A549 (cell line): Measurements from ENCODE around the gene MGAT3. TPM values are rescaled to one million over a fixed set of nuclear protein-coding genes. Genes with fewer than 3 reads are reported as not detected.

Source experiments
- ATAC-seq, 2 experiments: fragments of 200-7000 bp in 1 of 2; fragments of >200 bp in 1 of 2; cut with Nextera tagmentation in 1 of 2; cut with Tn5 transposase in 1 of 2; 3 replicates each; pipeline versions ENCODE4 v1.8.0 to v1.9.1; 2018 to 2020; ENCODE audit warnings: mild to moderate bottlenecking in 1 of 2, moderate library complexity in 1 of 2
- CTCF ChIA-PET: fragments of 300-600 bp; sonication (Branson Sonifier 250); formaldehyde crosslinking; extraction: SDS; loops from one replicate; lab custom pipeline; 2021; ENCODE audit warnings: antibody characterized with exemption, inconsistent platforms; lab: Yijun Ruan, JAX
- POLR2A ChIA-PET: fragments of 350-600 bp; formaldehyde crosslinking; extraction: SDS; loops from one replicate; lab custom pipeline; 2021; ENCODE audit warnings: antibody characterized with exemption, inconsistent platforms; lab: Yijun Ruan, JAX
- DNase-seq, 2 experiments: peaks; one replicate each; pipeline versions ENCODE4 v3.0.0 to v3.0.0-alpha.2; 2011 to 2016; ENCODE audit warnings: low read depth in 1 of 2, low spot score in 1 of 2
- FAIRE-seq: peaks from 2 replicates; lab custom pipeline; 2011; peaks lifted over from hg19 to GRCh38; lab: Jason Lieb, UNC
- H3K27ac ChIP-seq, 2 experiments: fragments of >200 bp; sonication (Bioruptor Twin); formaldehyde crosslinking; 3 replicates each; pipeline ENCODE4 v1.5.1; 2016 to 2017
- H3K4me1 ChIP-seq: fragments of >200 bp; sonication (Bioruptor Twin); formaldehyde crosslinking; 3 replicates; pipeline ENCODE4 v1.6.1; 2016
- H3K4me2 ChIP-seq: fragments of >200 bp; sonication (Bioruptor Twin); formaldehyde crosslinking; 3 replicates; pipeline ENCODE4 v1.6.1; 2016
- H3K4me3 ChIP-seq: fragments of >200 bp; sonication (Bioruptor Twin); formaldehyde crosslinking; 3 replicates; pipeline ENCODE4 v1.5.1; 2016
- H3K9me3 ChIP-seq: fragments of >200 bp; sonication (Bioruptor Twin); formaldehyde crosslinking; 3 replicates; pipeline ENCODE4 v1.6.1; 2016
- CEBPB ChIP-seq, 2 experiments: fragments of >200 bp in 1 of 2; sonication (Bioruptor Twin) in 1 of 2; formaldehyde crosslinking in 1 of 2; IDR thresholded peaks; 2 replicates each; pipeline ENCODE4 v1.6.1; 2012 to 2016
- CHD4 ChIP-seq: fragments of 200-600 bp; sonication (generic); IDR thresholded peaks from 2 replicates; pipeline ENCODE4 v1.6.1; 2016; ENCODE audit warnings: antibody characterized with exemption, mild to moderate bottlenecking, borderline replicate concordance
- EHF ChIP-seq: fragments of 250-450 bp; sonication (Bioruptor Pico); IDR thresholded peaks from 2 replicates; pipeline ENCODE4 v1.5.0; 2020; ENCODE audit warnings: mild to moderate bottlenecking
- FOSB ChIP-seq: fragments of 250-450 bp; sonication (Bioruptor Pico); IDR thresholded peaks from 2 replicates; pipeline ENCODE4 v1.5.0; 2020; ENCODE audit warnings: mild to moderate bottlenecking, moderate library complexity
- HEYL ChIP-seq: fragments of 250-450 bp; sonication (Bioruptor Pico); IDR thresholded peaks from 2 replicates; pipeline ENCODE4 v1.8.0; 2021; ENCODE audit warnings: mild to moderate bottlenecking, moderate library complexity
- HOXB5 ChIP-seq: fragments of 250-450 bp; sonication (Bioruptor Pico); IDR thresholded peaks from 2 replicates; pipeline ENCODE4 v1.5.0; 2020; ENCODE audit warnings: mild to moderate bottlenecking, moderate library complexity
- MYC ChIP-seq: IDR thresholded peaks from 2 replicates; pipeline ENCODE4 v1.6.1; 2012; ENCODE audit warnings: mild to moderate bottlenecking, inconsistent platforms, low read length, improper control_type of control experiment, borderline replicate concordance
- NPAS2 ChIP-seq: fragments of 250-450 bp; sonication (Bioruptor Pico); IDR thresholded peaks from 2 replicates; pipeline ENCODE4 v1.8.0; 2022; ENCODE audit warnings: mild to moderate bottlenecking, moderate library complexity, borderline replicate concordance
- RAD21 ChIP-seq, 2 experiments: fragments of >200 bp in 1 of 2; sonication (Bioruptor Twin) in 1 of 2; formaldehyde crosslinking in 1 of 2; IDR thresholded peaks in 1 of 2; conservative IDR thresholded peaks in 1 of 2; 2 replicates in 1 of 2; 3 replicates in 1 of 2; pipeline ENCODE4 v1.6.1; 2012 to 2018; ENCODE audit warnings: inconsistent platforms in 1 of 2
- RFX5 ChIP-seq: fragments of 450-650 bp; IDR thresholded peaks from 2 replicates; pipeline ENCODE4 v1.7.1; 2014; ENCODE audit warnings: antibody characterized with exemption, mild to moderate bottlenecking, moderate library complexity
- SMC3 ChIP-seq: fragments of >200 bp; sonication (Bioruptor Twin); formaldehyde crosslinking; IDR thresholded peaks from 3 replicates; pipeline ENCODE4 v1.6.1; 2018; ENCODE audit warnings: inconsistent platforms
- TP53 ChIP-seq: fragments of 250-450 bp; sonication (Bioruptor Pico); IDR thresholded peaks from 2 replicates; pipeline ENCODE4 v1.5.0; 2021; ENCODE audit warnings: mild to moderate bottlenecking, moderate library complexity
- ZSCAN20 ChIP-seq: fragments of 250-450 bp; sonication (Bioruptor Pico); IDR thresholded peaks from 2 replicates; pipeline ENCODE4 v1.8.0; 2022; ENCODE audit warnings: mild to moderate bottlenecking, moderate library complexity
- WGBS: methylation state at CpG from one replicate; pipeline ENCODE4 v1.1.6; 2017; ENCODE audit errors: missing lambda C conversion rate; 5-methylcytosine and 5-hydroxymethylcytosine counted together
- polyA plus RNA-seq, 4 experiments: library from polyadenylated mRNA; depleted of rRNA in 3 of 4; stranded (reverse); fragments of >200 nt; fragmentation: RNase III in 1 of 4; extraction: RNeasy Plus Mini Kit Qiagen cat#74134 plus additional on column Dnase treatment in 1 of 4; gene quantifications; 2 replicates in 3 of 4; 3 replicates in 1 of 4; pipeline ENCODE4 v1.2.3, GENCODE V29; 2011 to 2017
- TF ChIP-seq, protein P1 (sequence below): fragments of 250-450 bp; sonication (Bioruptor Pico); IDR thresholded peaks from 2 replicates; pipeline ENCODE4 v1.5.0; 2021; ENCODE audit warnings: mild to moderate bottlenecking, moderate library complexity, borderline replicate concordance
- TF ChIP-seq, protein P2 (sequence below): fragments of 450-650 bp; IDR thresholded peaks from 2 replicates; pipeline ENCODE4 v1.6.1; 2014; ENCODE audit warnings: antibody characterized with exemption
- TF ChIP-seq, protein P3 (sequence below): IDR thresholded peaks from 2 replicates; pipeline ENCODE4 v1.6.1; 2012; ENCODE audit warnings: low read depth, borderline replicate concordance
- TF ChIP-seq, protein P4 (sequence below): fragments of 200-600 bp; sonication (generic); IDR thresholded peaks from 2 replicates; pipeline ENCODE4 v1.6.1; 2016; ENCODE audit warnings: antibody characterized with exemption, mild to moderate bottlenecking, moderate library complexity
- TF ChIP-seq, protein P5 (sequence below): fragments of >200 bp; sonication (Bioruptor Twin); formaldehyde crosslinking; IDR thresholded peaks from 2 replicates; pipeline ENCODE4 v1.6.1; 2016
- TF ChIP-seq, protein P6 (sequence below): fragments of >200 bp; sonication (Bioruptor Twin); formaldehyde crosslinking; IDR thresholded peaks from 3 replicates; pipeline ENCODE4 v1.6.1; 2016
- TF ChIP-seq, protein P7 (sequence below): fragments of >200 bp; sonication (Bioruptor Twin); formaldehyde crosslinking; IDR thresholded peaks from 3 replicates; pipeline ENCODE4 v1.5.1; 2016
- TF ChIP-seq, protein P8 (sequence below): fragments of 150-350 bp; IDR thresholded peaks from 2 replicates; pipeline ENCODE4 v1.6.1; 2014; ENCODE audit warnings: low read depth, mild to moderate bottlenecking, low read length
- TF ChIP-seq, protein P9 (sequence below): IDR thresholded peaks from 2 replicates; pipeline ENCODE4 v1.6.1; 2012

MGAT3 gene
- polyA plus RNA-seq, 2 of the 4 experiments (the other 2 are of a cell fraction): 0.62 to 0.84 TPM

DNA sequence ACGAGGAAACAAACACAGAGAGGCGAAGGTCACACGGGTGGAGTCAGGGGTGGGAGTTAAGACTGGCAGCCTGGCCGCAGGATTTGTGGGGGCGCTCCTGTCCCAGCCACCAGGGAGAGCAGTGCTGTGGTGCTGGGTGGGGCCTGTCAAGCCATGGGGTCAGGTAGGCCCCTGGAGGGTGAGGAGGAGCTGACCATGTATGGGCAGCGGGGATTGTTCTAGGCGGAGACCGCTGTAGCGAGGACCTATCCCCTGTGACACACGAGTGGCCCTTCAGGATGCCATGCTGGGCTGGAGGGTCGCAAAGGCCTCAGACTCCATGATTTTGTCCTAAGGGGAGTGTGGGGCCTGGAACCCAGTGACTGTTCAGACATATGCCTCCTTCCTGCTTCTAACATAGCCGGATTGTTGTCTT, 77.3 kb downstream of the MGAT3 start (continued):
- TF ChIP-seq, protein P1, sequence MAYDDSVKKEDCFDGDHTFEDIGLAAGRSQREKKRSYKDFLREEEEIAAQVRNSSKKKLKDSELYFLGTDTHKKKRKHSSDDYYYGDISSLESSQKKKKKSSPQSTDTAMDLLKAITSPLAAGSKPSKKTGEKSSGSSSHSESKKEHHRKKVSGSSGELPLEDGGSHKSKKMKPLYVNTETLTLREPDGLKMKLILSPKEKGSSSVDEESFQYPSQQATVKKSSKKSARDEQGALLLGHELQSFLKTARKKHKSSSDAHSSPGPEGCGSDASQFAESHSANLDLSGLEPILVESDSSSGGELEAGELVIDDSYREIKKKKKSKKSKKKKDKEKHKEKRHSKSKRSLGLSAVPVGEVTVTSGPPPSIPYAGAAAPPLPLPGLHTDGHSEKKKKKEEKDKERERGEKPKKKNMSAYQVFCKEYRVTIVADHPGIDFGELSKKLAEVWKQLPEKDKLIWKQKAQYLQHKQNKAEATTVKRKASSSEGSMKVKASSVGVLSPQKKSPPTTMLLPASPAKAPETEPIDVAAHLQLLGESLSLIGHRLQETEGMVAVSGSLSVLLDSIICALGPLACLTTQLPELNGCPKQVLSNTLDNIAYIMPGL: no peak
- no peak for TF ChIP-seq RFX5

DNA sequence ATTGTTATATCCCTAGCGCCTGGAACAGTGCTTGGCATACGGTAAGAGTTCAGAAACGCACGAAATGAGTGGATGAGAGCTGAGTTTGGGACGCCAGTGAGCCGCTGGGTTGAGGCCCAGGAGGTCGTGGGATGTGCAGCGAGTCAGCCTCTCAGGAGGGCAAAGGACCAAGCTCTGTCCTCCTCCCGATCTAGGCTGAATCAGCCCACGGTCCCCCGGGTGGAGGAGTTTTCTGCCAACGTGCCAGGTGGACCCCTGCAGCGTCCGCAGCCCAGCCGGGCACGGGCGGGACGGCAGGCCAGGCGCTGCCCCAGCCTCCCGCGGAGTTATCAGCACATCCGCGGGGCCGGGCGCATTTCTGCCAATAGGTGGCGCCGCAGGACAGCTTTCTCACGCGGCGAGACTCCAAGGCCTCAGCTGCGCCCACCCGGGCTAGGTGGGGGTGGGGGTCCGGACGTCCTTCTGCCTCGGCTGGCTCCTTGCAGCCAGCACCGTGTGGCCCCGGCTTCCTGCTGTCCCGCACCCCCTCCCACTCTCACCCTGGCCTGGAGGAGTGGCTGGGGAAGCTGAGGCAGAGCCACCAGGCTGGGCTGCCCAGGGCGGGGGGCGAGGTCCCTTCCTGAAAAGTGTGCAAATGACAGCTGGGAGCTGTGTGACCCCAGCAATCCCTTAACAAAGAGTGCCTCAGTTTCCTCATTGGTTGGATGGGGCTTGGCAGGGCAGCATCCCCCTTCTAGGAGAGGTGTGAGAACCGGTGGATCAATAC, 78.0 kb downstream of the MGAT3 start:
- peak overlapping the region; percentile 80 for H3K4me2 ChIP-seq
- DNase-seq: peak; percentile 52 to 62

More for the DNA sequence above, 78.0 kb downstream of the MGAT3 start:
- no peak for TF ChIP-seq MYC
- no peak for TF ChIP-seq CEBPB (IDR thresholded peaks at IDR 0.05)
- peak; percentile 85 to 94 for TF ChIP-seq RAD21 (conservative IDR thresholded peaks at IDR 0.05 in 1 of 2, IDR thresholded peaks at IDR 0.05 in 1 of 2)
- no peak for TF ChIP-seq NPAS2 (CRISPR knock-in tag)
- no peak for TF ChIP-seq EHF (CRISPR knock-in tag)
- TF ChIP-seq, protein P2, sequence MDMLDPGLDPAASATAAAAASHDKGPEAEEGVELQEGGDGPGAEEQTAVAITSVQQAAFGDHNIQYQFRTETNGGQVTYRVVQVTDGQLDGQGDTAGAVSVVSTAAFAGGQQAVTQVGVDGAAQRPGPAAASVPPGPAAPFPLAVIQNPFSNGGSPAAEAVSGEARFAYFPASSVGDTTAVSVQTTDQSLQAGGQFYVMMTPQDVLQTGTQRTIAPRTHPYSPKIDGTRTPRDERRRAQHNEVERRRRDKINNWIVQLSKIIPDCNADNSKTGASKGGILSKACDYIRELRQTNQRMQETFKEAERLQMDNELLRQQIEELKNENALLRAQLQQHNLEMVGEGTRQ: no peak
- TF ChIP-seq, protein P3, sequence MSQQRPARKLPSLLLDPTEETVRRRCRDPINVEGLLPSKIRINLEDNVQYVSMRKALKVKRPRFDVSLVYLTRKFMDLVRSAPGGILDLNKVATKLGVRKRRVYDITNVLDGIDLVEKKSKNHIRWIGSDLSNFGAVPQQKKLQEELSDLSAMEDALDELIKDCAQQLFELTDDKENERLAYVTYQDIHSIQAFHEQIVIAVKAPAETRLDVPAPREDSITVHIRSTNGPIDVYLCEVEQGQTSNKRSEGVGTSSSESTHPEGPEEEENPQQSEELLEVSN: no peak
- TF ChIP-seq, protein P4, sequence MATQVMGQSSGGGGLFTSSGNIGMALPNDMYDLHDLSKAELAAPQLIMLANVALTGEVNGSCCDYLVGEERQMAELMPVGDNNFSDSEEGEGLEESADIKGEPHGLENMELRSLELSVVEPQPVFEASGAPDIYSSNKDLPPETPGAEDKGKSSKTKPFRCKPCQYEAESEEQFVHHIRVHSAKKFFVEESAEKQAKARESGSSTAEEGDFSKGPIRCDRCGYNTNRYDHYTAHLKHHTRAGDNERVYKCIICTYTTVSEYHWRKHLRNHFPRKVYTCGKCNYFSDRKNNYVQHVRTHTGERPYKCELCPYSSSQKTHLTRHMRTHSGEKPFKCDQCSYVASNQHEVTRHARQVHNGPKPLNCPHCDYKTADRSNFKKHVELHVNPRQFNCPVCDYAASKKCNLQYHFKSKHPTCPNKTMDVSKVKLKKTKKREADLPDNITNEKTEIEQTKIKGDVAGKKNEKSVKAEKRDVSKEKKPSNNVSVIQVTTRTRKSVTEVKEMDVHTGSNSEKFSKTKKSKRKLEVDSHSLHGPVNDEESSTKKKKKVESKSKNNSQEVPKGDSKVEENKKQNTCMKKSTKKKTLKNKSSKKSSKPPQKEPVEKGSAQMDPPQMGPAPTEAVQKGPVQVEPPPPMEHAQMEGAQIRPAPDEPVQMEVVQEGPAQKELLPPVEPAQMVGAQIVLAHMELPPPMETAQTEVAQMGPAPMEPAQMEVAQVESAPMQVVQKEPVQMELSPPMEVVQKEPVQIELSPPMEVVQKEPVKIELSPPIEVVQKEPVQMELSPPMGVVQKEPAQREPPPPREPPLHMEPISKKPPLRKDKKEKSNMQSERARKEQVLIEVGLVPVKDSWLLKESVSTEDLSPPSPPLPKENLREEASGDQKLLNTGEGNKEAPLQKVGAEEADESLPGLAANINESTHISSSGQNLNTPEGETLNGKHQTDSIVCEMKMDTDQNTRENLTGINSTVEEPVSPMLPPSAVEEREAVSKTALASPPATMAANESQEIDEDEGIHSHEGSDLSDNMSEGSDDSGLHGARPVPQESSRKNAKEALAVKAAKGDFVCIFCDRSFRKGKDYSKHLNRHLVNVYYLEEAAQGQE: no peak
- TF ChIP-seq SMC3: peak; percentile 77
- no peak for TF ChIP-seq ZSCAN20
- TF ChIP-seq HOXB5 (CRISPR knock-in tag): no peak
- TF ChIP-seq, protein P5, sequence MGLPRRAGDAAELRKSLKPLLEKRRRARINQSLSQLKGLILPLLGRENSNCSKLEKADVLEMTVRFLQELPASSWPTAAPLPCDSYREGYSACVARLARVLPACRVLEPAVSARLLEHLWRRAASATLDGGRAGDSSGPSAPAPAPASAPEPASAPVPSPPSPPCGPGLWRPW: no peak
- TF ChIP-seq, protein P6, sequence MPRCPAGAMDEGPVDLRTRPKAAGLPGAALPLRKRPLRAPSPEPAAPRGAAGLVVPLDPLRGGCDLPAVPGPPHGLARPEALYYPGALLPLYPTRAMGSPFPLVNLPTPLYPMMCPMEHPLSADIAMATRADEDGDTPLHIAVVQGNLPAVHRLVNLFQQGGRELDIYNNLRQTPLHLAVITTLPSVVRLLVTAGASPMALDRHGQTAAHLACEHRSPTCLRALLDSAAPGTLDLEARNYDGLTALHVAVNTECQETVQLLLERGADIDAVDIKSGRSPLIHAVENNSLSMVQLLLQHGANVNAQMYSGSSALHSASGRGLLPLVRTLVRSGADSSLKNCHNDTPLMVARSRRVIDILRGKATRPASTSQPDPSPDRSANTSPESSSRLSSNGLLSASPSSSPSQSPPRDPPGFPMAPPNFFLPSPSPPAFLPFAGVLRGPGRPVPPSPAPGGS: no peak
- no peak for TF ChIP-seq TP53 (CRISPR knock-in tag)
- TF ChIP-seq, protein P7, sequence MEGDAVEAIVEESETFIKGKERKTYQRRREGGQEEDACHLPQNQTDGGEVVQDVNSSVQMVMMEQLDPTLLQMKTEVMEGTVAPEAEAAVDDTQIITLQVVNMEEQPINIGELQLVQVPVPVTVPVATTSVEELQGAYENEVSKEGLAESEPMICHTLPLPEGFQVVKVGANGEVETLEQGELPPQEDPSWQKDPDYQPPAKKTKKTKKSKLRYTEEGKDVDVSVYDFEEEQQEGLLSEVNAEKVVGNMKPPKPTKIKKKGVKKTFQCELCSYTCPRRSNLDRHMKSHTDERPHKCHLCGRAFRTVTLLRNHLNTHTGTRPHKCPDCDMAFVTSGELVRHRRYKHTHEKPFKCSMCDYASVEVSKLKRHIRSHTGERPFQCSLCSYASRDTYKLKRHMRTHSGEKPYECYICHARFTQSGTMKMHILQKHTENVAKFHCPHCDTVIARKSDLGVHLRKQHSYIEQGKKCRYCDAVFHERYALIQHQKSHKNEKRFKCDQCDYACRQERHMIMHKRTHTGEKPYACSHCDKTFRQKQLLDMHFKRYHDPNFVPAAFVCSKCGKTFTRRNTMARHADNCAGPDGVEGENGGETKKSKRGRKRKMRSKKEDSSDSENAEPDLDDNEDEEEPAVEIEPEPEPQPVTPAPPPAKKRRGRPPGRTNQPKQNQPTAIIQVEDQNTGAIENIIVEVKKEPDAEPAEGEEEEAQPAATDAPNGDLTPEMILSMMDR: peak; percentile 85
- TF ChIP-seq, protein P8, sequence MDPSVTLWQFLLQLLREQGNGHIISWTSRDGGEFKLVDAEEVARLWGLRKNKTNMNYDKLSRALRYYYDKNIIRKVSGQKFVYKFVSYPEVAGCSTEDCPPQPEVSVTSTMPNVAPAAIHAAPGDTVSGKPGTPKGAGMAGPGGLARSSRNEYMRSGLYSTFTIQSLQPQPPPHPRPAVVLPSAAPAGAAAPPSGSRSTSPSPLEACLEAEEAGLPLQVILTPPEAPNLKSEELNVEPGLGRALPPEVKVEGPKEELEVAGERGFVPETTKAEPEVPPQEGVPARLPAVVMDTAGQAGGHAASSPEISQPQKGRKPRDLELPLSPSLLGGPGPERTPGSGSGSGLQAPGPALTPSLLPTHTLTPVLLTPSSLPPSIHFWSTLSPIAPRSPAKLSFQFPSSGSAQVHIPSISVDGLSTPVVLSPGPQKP: no peak
- TF ChIP-seq HEYL (CRISPR knock-in tag): no peak
- TF ChIP-seq, protein P9, sequence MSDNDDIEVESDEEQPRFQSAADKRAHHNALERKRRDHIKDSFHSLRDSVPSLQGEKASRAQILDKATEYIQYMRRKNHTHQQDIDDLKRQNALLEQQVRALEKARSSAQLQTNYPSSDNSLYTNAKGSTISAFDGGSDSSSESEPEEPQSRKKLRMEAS: no peak
- no peak for TF ChIP-seq FOSB (CRISPR knock-in tag)
- TF ChIP-seq CHD4: no peak
- ATAC-seq (peak; percentile 51 to 69), FAIRE-seq (no peak)
- Histone ChIP-seq H3K4me1 (peaks cover 20% of the 10 kb centered on the region), H3K27ac (peak overlapping the region; percentile 65 to 80; a peak in 5 of 6 replicates), H3K4me3 (no peak overlapping the region), H3K9me3 (no peaks in the 10 kb centered on the region)
- CTCF ChIA-PET: interaction anchor here (0.6 to 37.2 kb wide), 48 partner anchors 9 to 813 kb away, joined by 3 to 899 read pairs (median 4); partner anchors contain the start of gene ATF4
- POLR2A ChIA-PET: interaction anchor here (0.8 to 1.3 kb wide), 2 partner anchors 502 to 509 kb away, joined by 3 to 8 read pairs; no protein-coding TSS in a partner anchor
- WGBS: 20% methylated on average over 12 of the region's 41 CpGs
